GM20000 (cell line): ENCODE data around the gene SFXN1.

Source experiments
- DNase-seq: peaks from one replicate; pipeline ENCODE4 v3.0.0; 2012; ENCODE audit warnings: low spot score
- CTCF ChIP-seq: IDR thresholded peaks from 2 replicates; pipeline ENCODE4 v1.5.1; 2012; ENCODE audit warnings: mild to moderate bottlenecking, control low read depth; ENCODE audit errors: extremely low read depth, missing control alignments

SFXN1 gene

GRCh38 chr5:175576591-175576990 lies 98.2 kb downstream of the SFXN1 start:
- no peak for TF ChIP-seq CTCF
- no peak for DNase-seq
